GM18526 (cell line): Measurements from ENCODE around the gene SLC15A1.

ENCODE experiments used
- POLR2A ChIP-seq: IDR thresholded peaks from 3 replicates; pipeline ENCODE4 v1.6.1; 2011; ENCODE audit not compliant: insufficient read length; ENCODE audit errors: extremely low read depth

Gene SLC15A1

GRCh38 chr13:98752467-98753290 is at the start of gene SLC15A1:
TSS of gene SLC15A1 (minus strand) at chr13:98752672. CDS start at chr13:98752598, 74 bp downstream.
- TF ChIP-seq POLR2A, result no peak

GRCh38 chr13:98801626-98802418 is 49.4 kb upstream of the SLC15A1 start:
- TF ChIP-seq POLR2A, result no peak

GRCh38 chr13:98800078-98800477 is 47.6 kb upstream of the SLC15A1 start:
- no peak for TF ChIP-seq POLR2A

- TF ChIP-seq POLR2A, result no peak
Measured at GRCh38 chr13:98798849-98799645, 46.6 kb upstream of the SLC15A1 start.

- no peak for TF ChIP-seq POLR2A
Measured at GRCh38 chr13:98797456-98797855, 45.0 kb upstream of the SLC15A1 start.

GRCh38 chr13:98796798-98797197 is 44.3 kb upstream of the SLC15A1 start:
- TF ChIP-seq POLR2A, result no peak

- no peak for TF ChIP-seq POLR2A
Measured at GRCh38 chr13:98796191-98796590, 43.7 kb upstream of the SLC15A1 start.

- no peak for TF ChIP-seq POLR2A
Measured at GRCh38 chr13:98795220-98795619, 42.7 kb upstream of the SLC15A1 start.

- TF ChIP-seq POLR2A, result no peak
Measured at GRCh38 chr13:98794498-98794897, 42.0 kb upstream of the SLC15A1 start.

GRCh38 chr13:98792785-98793495 is 40.5 kb upstream of the SLC15A1 start:
- TF ChIP-seq POLR2A, result no peak

- TF ChIP-seq POLR2A, result no peak
Measured at GRCh38 chr13:98792321-98792720, 39.8 kb upstream of the SLC15A1 start.

- no peak for TF ChIP-seq POLR2A
Measured at GRCh38 chr13:98791611-98792010, 39.1 kb upstream of the SLC15A1 start.

- no peak for TF ChIP-seq POLR2A
Measured at GRCh38 chr13:98787996-98788395, 35.5 kb upstream of the SLC15A1 start.

GRCh38 chr13:98787173-98787572 is 34.7 kb upstream of the SLC15A1 start:
- no peak for TF ChIP-seq POLR2A

GRCh38 chr13:98786023-98786422 is 33.6 kb upstream of the SLC15A1 start:
- no peak for TF ChIP-seq POLR2A
